ENCODE results near the gene CCND1.

Gene CCND1

GRCh38 chr11:69609351-69609750 lies 31.6 kb upstream of the CCND1 start:
- Histone ChIP-seq H3K4me2 (ENCODE audit: low read length) (no peak overlapping the region), H3K9ac (no peak overlapping the region), H3K36me3 (ENCODE audit: control insufficient read depth, insufficient read depth, low read length) (no peaks in the 10 kb centered on the region), H3K4me1 (no peaks in the 10 kb centered on the region), H3K27ac (no peak overlapping the region), H2AFZ (no peak overlapping the region), H3K4me3 (ENCODE audit: low read depth, low read length) (no peak overlapping the region), H3K79me2 (no peaks in the 10 kb centered on the region), H3K27me3 (ENCODE audit: control insufficient read depth, insufficient read depth, low read length) (no peaks in the 10 kb centered on the region), H3K9me3 (ENCODE audit: control insufficient read depth, low read length) (no peaks in the 10 kb centered on the region)
- no peak for TF ChIP-seq CTCF (IDR thresholded peaks at IDR 0.05)

- no peak overlapping the region for H3K27ac ChIP-seq
- no peak overlapping the region for H3K9ac ChIP-seq
- H3K36me3 ChIP-seq (ENCODE audit: control insufficient read depth, insufficient read depth, low read length), result no peaks in the 10 kb centered on the region
- H3K27me3 ChIP-seq (ENCODE audit: control insufficient read depth, insufficient read depth, low read length), result no peaks in the 10 kb centered on the region
- H3K4me2 ChIP-seq (ENCODE audit: low read length), result no peak overlapping the region
- H3K4me1 ChIP-seq, result no peaks in the 10 kb centered on the region
- H3K9me3 ChIP-seq (ENCODE audit: control insufficient read depth, low read length), result no peaks in the 10 kb centered on the region
- TF ChIP-seq CTCF (IDR thresholded peaks at IDR 0.05), result no peak
- no peaks in the 10 kb centered on the region for H3K79me2 ChIP-seq
- H2AFZ ChIP-seq, result no peak overlapping the region
- H3K4me3 ChIP-seq (ENCODE audit: low read depth, low read length), result no peak overlapping the region
Observed at GRCh38 chr11:69611548-69612526, 29.1 kb upstream of the CCND1 start.

- Histone ChIP-seq H3K9me3 (ENCODE audit: control insufficient read depth, low read length) (no peaks in the 10 kb centered on the region), H3K27me3 (ENCODE audit: control insufficient read depth, insufficient read depth, low read length) (no peaks in the 10 kb centered on the region), H3K36me3 (ENCODE audit: control insufficient read depth, insufficient read depth, low read length) (no peaks in the 10 kb centered on the region), H3K4me1 (no peaks in the 10 kb centered on the region), H3K9ac (no peak overlapping the region), H3K27ac (no peak overlapping the region), H3K4me2 (ENCODE audit: low read length) (no peak overlapping the region), H2AFZ (no peak overlapping the region), H3K79me2 (no peaks in the 10 kb centered on the region), H3K4me3 (ENCODE audit: low read depth, low read length) (no peak overlapping the region)
- TF ChIP-seq CTCF (IDR thresholded peaks at IDR 0.05), result no peak
Observed at GRCh38 chr11:69613594-69613993, 27.4 kb upstream of the CCND1 start.

- Histone ChIP-seq H3K27ac (no peak overlapping the region), H3K9ac (no peak overlapping the region), H2AFZ (no peak overlapping the region), H3K4me1 (no peaks in the 10 kb centered on the region), H3K79me2 (no peaks in the 10 kb centered on the region), H3K27me3 (ENCODE audit: control insufficient read depth, insufficient read depth, low read length) (no peaks in the 10 kb centered on the region), H3K4me3 (ENCODE audit: low read depth, low read length) (no peak overlapping the region), H3K9me3 (ENCODE audit: control insufficient read depth, low read length) (no peaks in the 10 kb centered on the region), H3K4me2 (ENCODE audit: low read length) (no peak overlapping the region), H3K36me3 (ENCODE audit: control insufficient read depth, insufficient read depth, low read length) (no peaks in the 10 kb centered on the region)
- no peak for TF ChIP-seq CTCF (IDR thresholded peaks at IDR 0.05)
Observed at GRCh38 chr11:69614085-69614484, 26.9 kb upstream of the CCND1 start.
